WTC11 (cell line): ENCODE data around the gene IL2RA.

Source experiments
- ATF2 ChIP-seq: sonication (generic); formaldehyde crosslinking; IDR thresholded peaks from 2 replicates; pipeline ENCODE4 v1.8.1; 2022; ENCODE audit warnings: low read depth, missing genetic modification reagents, borderline replicate concordance
- CTCF ChIP-seq: fragments of 200-600 bp; IDR thresholded peaks from 2 replicates; pipeline ENCODE4 v1.8.0; 2022; ENCODE audit warnings: antibody characterized with exemption
- MAX ChIP-seq: sonication (generic); formaldehyde crosslinking; IDR thresholded peaks from 2 replicates; pipeline ENCODE4 v1.8.0; 2022; ENCODE audit warnings: mild to moderate bottlenecking, missing genetic modification reagents
- NFYB ChIP-seq: sonication (generic); formaldehyde crosslinking; conservative IDR thresholded peaks from 2 replicates; pipeline ENCODE4 v1.8.0; 2022; ENCODE audit warnings: low read depth, missing genetic modification reagents

- TF ChIP-seq CTCF (no peak), NFYB (no peak), MAX (no peak), ATF2 (no peak)
Measured at GRCh38 chr10:5964736-5965135, 97.4 kb downstream of the IL2RA start.
